GM12801 (cell line): Measurements from ENCODE around the gene RIPK1.

Experiments
- TF ChIP-seq, protein P1 (sequence below): IDR thresholded peaks from one replicate; pipeline ENCODE4 v1.5.1; 2011; ENCODE audit warnings: control low read depth; ENCODE audit not compliant: insufficient read length; ENCODE audit errors: extremely low read depth

The RIPK1 gene

GRCh38 chr6:3088968-3089367 is 20.7 kb downstream of the RIPK1 start:
- TF ChIP-seq, protein P1, sequence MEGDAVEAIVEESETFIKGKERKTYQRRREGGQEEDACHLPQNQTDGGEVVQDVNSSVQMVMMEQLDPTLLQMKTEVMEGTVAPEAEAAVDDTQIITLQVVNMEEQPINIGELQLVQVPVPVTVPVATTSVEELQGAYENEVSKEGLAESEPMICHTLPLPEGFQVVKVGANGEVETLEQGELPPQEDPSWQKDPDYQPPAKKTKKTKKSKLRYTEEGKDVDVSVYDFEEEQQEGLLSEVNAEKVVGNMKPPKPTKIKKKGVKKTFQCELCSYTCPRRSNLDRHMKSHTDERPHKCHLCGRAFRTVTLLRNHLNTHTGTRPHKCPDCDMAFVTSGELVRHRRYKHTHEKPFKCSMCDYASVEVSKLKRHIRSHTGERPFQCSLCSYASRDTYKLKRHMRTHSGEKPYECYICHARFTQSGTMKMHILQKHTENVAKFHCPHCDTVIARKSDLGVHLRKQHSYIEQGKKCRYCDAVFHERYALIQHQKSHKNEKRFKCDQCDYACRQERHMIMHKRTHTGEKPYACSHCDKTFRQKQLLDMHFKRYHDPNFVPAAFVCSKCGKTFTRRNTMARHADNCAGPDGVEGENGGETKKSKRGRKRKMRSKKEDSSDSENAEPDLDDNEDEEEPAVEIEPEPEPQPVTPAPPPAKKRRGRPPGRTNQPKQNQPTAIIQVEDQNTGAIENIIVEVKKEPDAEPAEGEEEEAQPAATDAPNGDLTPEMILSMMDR, result no peak

DNA sequence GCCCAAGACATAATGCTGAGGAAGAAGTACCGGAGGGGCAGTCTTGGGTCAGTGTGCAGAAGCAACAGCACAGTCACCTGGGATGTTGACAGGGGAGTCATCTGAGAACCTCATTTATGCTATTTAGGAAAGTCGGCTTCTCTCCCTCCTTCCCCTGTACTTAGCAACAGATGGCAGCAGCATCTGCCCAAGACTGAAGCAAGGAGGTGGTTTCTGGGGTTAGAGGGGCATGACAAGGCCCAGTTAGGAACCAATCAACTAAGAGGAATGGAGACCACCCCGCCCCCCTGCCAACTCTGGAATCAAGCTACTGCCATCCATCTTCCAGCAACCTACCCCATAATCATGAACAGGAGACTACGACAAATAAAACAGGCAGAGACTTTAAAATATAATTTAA is 21.7 kb downstream of the RIPK1 start:
- TF ChIP-seq, protein P1, result no peak

GRCh38 chr6:3094815-3095214 is 26.5 kb downstream of the RIPK1 start:
- TF ChIP-seq, protein P1, result no peak

GRCh38 chr6:3102875-3103274 is 34.6 kb downstream of the RIPK1 start:
- TF ChIP-seq, protein P1, result no peak

DNA sequence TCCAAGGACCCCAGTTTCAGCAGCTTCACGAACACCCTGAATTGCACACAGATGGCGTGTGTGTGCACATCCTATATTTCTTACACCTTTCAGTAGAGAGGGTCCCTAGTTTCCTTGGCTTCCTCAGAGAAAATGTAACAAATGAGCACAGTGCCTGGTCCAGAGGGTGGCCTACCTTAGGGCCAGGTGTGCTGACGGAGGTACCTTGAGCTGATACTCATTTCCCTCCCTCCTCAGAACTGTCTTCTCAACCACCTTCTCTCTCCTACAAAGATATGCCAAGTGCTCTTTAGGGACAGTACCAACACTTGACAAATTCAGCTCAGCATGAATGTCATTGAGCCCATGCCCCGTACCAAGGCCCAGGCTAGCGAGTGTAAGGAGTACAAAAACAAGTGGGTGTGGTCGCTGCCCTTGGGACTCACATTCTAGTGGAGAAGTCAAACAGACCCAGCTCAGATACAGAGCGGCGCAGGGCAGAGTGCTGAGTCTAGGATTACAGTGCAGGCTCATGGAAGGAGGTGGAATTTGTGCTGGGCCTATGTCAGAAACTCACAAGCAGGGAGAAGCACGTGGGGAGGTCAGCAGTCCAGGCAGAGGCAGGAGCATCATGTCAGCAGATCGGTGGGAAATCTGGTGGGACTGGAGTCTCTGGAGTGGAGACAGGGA is 40.6 kb downstream of the RIPK1 start:
- TF ChIP-seq, protein P1, result no peak

GRCh38 chr6:3109761-3110160 is 41.5 kb downstream of the RIPK1 start:
- TF ChIP-seq, protein P1, result no peak

DNA sequence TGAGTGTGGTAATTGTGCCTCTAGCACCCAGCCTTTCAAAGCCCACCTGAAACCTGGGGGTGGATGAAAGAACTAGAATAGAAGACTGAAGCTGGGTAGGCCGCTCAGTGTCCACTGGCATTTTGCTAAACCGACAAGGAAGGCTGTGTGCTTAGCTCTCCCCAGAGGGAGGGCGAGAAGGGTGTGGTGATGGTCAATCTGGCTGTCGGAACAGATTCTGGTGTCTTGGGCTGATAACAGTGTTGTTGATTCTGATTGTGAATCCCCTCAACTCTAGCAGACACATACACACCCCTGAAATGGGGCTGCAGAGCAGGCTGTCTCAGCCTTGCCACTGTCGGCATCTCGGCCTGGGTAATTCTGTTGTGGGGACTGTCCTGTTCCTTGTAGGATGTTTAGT is 46.1 kb downstream of the RIPK1 start:
- TF ChIP-seq, protein P1, result no peak

GRCh38 chr6:3117912-3118352 is 49.6 kb downstream of the RIPK1 start:
- TF ChIP-seq, protein P1, result no peak
